ENCODE results near the gene GOSR1.
"Not testable (repeated sequence)": the region's sequence is repeated elsewhere in the genome, so short reads cannot be mapped to it uniquely, and the experiment has no call there.

GOSR1 gene

DNA sequence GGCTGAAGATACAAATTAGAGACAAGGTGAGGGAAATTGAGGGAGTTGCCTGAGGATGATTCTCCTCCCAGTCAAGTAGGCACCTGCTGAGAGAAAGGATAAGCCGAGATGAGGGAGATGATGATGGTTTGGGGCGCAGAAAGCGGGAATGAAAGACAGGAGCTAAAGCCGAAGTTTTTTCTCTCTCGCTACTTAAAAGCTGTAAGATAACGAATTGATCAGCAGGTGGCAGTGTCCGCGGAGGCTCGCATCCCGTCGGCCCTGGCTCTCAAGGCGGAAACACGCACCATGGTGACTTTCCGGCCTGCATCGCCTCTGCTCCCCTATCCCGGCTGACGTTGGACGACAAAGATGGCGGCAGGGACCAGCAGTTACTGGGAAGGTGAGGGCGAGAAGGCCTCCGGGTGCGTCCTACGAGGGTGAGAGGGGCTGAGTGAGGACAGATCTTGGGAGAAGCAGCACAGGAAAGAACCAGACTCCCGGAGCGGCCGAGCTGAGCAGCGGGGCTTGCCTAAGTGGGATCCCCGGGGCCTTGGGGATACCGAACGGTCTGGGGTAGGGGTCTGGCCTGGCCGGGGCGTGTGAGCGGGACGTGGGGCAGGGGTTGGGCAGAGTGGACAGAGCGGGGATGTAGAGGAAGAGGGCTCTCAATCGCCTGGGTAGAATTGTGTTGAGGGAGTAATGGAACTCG is at the start of gene GOSR1:
TSS of gene GOSR1 (plus strand) at position 326 of the 691 bp plus-strand sequence. CDS start at position 352, 26 bp downstream.
- DNase-seq (ENCODE audit: low spot score): peak; percentile 97

- no peak for DNase-seq (ENCODE audit: low spot score)
Measured at GRCh38 chr17:30427611-30428010, 49.6 kb upstream of the GOSR1 start.

DNA sequence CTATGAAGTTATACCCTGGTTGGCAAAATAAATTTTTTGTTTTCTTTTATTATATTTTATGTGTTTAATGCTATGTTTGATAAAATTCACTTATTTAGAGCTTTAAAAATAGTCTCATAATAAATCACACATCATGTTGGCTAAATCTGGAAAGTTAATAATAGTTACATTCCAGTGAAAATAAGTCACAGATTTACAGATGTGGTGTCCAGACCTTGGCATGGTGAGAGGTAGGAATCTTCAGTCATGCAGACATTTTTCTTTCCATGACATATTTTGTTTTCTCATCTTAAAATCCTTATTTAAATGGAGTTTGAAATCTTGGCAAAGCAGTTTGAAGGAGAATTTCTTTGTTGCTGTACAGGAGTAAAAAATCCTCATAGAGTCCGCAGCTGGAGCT is 48.1 kb upstream of the GOSR1 start:
- no peak for DNase-seq (ENCODE audit: low spot score)

GRCh38 chr17:30433514-30433913 is 43.7 kb upstream of the GOSR1 start:
- no peak for DNase-seq (ENCODE audit: low spot score)

GRCh38 chr17:30436729-30437128 is 40.5 kb upstream of the GOSR1 start:
- DNase-seq (ENCODE audit: low spot score): no peak

DNA sequence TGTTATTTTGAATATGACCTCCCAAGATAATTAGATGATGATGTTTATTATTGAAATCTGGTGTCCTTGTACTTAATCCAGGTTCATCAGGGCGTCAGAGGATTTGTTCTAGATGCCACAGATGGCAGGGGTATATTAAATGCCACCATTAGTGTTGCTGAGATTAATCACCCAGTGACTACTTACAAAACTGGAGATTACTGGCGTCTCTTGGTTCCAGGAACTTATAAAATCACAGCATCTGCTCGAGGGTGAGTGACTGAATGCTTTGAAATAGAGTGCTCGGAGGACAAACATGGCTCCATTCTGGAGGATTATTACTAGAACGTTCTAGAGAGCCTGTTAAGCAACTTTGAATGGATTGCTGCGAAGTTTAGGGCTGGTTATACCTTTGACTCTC is 33.5 kb upstream of the GOSR1 start:
- no peak for DNase-seq (ENCODE audit: low spot score)

DNA sequence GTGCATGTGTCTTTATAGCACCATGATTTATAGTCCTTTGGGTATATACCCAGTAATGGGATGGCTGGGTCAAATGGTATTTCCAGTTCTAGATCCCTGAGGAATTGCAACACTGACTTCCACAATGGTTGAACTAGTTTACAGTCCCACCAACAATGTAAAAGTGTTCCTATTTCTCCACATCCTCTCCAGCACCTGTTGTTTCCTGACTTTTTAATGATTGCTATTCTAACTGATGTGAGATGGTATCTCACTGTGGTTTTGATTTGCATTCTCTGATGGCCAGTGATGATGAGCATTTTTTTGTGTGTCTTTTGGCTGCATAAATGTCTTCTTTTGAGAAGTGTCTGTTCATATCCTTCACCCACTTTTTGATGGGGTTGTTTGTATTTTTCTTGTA is 30.6 kb upstream of the GOSR1 start:
- not testable (repeated sequence) for DNase-seq (ENCODE audit: low spot score)

GRCh38 chr17:30449480-30449879 is 27.7 kb upstream of the GOSR1 start:
- DNase-seq (ENCODE audit: low spot score): no peak

DNA sequence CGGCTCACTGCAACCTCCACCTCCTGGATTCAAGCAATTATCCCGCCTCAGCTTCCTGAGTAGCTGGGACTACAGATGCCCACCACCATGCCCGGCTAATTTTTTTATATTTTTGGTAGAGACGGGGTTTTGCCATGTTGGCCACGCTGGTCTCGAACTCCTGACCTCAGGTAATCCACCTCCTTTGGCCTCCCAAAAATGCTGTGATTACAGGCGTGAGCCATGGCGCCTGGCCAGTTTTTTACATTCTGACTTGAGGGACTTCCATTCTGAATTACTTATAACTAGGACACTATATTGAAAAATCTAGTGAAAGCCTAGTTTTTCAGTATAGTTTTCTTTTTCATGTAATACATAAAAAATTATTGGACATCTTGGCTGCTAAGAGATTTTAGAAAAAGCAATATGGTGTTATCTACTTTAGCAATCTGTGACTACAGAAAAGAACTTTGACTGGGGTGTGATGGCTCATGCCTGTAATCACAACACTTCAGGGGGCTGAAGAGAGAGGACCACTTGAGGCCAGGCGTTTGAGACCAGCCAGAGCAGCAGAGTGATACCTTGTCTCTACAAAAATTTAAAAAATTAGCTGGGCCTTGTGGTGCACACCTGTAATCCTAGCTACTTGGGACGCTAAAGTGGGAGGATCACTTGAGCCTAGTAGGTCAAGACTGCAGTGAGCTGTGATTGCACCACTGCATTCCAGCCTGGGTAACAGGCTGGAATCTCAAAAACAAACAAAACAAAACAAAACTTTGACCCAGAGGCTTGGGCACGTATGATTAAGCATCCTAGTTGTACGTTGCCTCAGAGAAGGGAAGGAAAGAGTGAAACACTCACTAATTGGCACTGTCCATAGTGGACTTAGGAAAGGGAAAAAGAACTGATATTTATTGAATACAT is 26.8 kb upstream of the GOSR1 start:
- DNase-seq (ENCODE audit: low spot score): no peak

DNA sequence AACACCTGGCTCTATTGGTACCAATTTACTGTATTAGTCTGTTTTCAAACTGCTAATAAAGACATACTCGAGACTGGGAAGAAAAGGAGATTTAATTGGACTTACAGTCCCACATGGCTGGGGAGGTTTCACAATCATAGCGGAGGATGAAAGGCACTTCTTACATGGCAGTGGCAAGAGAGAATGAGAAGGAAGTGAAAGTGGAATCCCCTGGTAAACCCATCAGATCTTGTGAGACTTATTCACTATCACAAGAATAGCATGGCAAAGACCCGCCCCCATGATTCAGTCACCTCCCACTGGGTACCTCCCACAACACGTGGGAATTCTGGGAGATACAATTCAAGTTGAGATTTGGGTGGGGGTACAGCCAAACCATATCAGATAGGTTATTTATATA is 22.6 kb upstream of the GOSR1 start:
- DNase-seq (ENCODE audit: low spot score): no peak

DNA sequence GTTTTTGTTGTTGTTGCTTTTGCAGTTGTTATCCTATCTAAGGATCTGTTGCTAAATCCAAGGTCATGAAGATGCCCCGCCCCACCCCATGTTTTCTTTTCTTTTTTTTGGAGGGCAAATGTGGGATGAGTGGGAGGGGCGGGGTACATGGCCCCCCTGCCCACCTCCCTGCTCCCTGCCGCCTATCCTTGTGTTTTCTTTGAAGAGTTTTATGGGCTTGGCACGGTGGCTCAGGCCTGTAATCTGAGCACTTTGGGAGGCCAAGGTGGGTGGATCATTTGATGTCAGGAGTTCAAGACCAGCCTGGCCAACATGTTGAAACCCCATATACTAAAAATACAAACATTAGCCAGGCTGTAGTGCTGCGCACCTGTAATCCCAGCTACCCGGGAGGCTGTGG is 18.8 kb upstream of the GOSR1 start:
- DNase-seq (ENCODE audit: low spot score): no peak

GRCh38 chr17:30458797-30459413 is 18.3 kb upstream of the GOSR1 start:
- DNase-seq (ENCODE audit: low spot score): not testable (repeated sequence)

- DNase-seq (ENCODE audit: low spot score): no peak
Measured at GRCh38 chr17:30468465-30468864, 8.7 kb upstream of the GOSR1 start.

GRCh38 chr17:30472238-30472890 is 4.8 kb upstream of the GOSR1 start:
- DNase-seq (ENCODE audit: low spot score): no peak

GRCh38 chr17:30475206-30475605 is 2.0 kb upstream of the GOSR1 start:
- no peak for DNase-seq (ENCODE audit: low spot score)

DNA sequence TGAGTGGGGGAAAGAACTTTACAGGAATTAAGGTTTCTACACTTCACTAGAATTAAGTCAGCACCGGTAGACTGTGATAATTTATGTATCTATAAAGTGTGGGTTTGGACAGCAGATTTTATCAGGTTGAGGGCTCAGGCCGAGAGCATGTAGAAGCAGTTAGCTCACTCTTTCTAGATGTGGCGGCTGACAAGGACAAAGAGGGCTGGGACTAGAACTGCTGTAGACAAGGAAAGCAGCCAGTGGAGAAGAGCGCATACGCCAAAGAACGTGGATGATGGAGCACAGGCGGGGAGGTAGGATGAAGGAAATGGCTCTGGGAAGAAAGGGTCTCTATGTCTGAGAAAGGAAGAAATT is 504 bp upstream of the GOSR1 start:
- no peak for DNase-seq (ENCODE audit: low spot score)

GRCh38 chr17:30477774-30478115 is 537 bp downstream of the GOSR1 start:
- DNase-seq (ENCODE audit: low spot score): no peak

DNA sequence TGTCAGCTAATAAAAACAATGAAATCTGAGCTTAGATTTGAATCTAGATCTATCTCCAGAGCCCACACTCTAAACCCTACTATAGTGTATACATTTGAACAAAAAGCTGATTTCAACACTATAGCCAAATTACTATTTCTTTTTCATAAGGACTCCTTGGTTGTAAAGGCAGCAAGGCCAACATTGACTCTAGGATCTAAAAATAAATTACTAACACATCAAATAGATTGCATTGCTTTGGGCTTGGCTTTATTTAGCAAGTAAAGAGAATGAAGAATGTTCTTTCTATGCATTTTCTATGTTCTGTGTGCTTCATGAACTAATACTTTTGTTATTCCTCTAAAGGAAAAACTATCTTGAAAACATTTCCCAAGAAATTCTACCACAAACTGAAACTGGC is 5.3 kb downstream of the GOSR1 start:
- no peak for DNase-seq (ENCODE audit: low spot score)

GRCh38 chr17:30483159-30483558 is 6.0 kb downstream of the GOSR1 start:
- DNase-seq (ENCODE audit: low spot score): no peak

DNA sequence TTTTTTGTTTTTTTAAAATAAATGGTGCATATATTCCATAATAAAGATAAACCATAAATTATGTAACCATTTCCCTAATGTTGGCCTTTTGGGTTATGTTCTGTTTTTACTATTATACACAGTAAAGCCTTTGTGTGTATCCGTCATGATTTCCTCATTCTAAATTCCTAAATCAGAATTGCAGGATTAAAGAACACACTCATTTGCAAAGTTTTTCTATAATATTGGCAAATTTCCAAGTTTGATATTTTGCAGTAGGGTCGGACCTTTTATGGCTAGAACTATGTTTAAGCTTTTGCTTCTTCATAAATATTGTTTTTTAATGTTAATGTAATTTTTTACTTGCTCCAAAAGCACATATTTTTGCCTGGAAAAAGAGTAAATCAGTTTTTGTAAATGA is 16.6 kb downstream of the GOSR1 start:
- no peak for DNase-seq (ENCODE audit: low spot score)

DNA sequence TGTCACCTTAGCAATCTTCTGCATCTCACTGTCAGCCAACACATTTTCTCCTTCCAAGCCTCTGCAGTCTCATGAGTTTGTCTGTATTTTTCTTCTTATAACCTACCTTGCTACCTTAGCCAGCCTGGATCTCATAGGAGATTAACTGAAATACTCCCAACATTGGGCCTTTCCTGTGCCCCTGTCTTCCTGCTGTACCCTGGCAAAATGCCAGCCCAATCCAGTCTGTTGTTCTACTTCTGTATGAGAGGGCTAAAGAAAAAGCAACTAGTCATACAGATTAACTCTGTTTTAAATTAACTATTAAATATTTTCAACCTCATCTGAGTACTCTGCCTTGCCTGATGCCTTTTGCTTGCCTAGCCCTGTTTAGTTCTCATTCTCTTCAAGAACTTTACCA is 18.4 kb downstream of the GOSR1 start:
- no peak for DNase-seq (ENCODE audit: low spot score)

- no peak for DNase-seq (ENCODE audit: low spot score)
Measured at GRCh38 chr17:30503558-30503957, 26.4 kb downstream of the GOSR1 start.
